Nephron progenitor cell (in vitro differentiated cells): ENCODE measurements around the gene TEAD3.

Source experiments
- DNase-seq: peaks from one replicate; pipeline ENCODE4 v3.0.0; 2021
- H3K27ac Mint-ChIP-seq: 2 replicates; pipeline ENCODE4 v1.8.0; 2021; ENCODE audit warnings: mild to moderate bottlenecking, moderate library complexity, mixed read lengths
- H3K27me3 Mint-ChIP-seq: 2 replicates; pipeline ENCODE4 v1.8.0; 2021; ENCODE audit warnings: mild to moderate bottlenecking, low read depth, mixed read lengths; ENCODE audit not compliant: poor library complexity
- H3K36me3 Mint-ChIP-seq: 2 replicates; pipeline ENCODE4 v1.8.0; 2021; ENCODE audit warnings: low read depth, mixed read lengths
- H3K4me1 Mint-ChIP-seq: 2 replicates; pipeline ENCODE4 v1.8.0; 2021; ENCODE audit warnings: mixed read lengths
- H3K4me3 Mint-ChIP-seq: 2 replicates; pipeline ENCODE4 v1.8.0; 2021; ENCODE audit warnings: mild to moderate bottlenecking, moderate library complexity, mixed read lengths
- H3K9me3 Mint-ChIP-seq: 2 replicates; pipeline ENCODE4 v1.8.0; 2021; ENCODE audit warnings: mild to moderate bottlenecking, moderate library complexity, mixed read lengths
- CTCF ChIP-seq: fragments of 200-600 bp; sonication (generic); IDR thresholded peaks from 2 replicates; pipeline ENCODE4 v1.5.0; 2021; ENCODE audit warnings: antibody characterized with exemption

TEAD3 gene

GRCh38 chr6:35534407-35535170, 37.7 kb upstream of the TEAD3 start:
- Mint-ChIP-seq H3K27me3 (peaks cover 10% of the 10 kb centered on the region), H3K9me3 (no peaks in the 10 kb centered on the region), H3K36me3 (no peaks in the 10 kb centered on the region), H3K27ac (no peak overlapping the region), H3K4me1 (peaks cover 22% of the 10 kb centered on the region), H3K4me3 (peak overlapping the region; percentile 31)
- no peak for DNase-seq
- no peak for TF ChIP-seq CTCF

- no peak overlapping the region for H3K27ac Mint-ChIP-seq
- no peak for TF ChIP-seq CTCF
- no peak for DNase-seq
- no peaks in the 10 kb centered on the region for H3K36me3 Mint-ChIP-seq
- H3K4me3 Mint-ChIP-seq = no peak overlapping the region
- H3K9me3 Mint-ChIP-seq = no peaks in the 10 kb centered on the region
- peaks cover 22% of the 10 kb centered on the region for H3K4me1 Mint-ChIP-seq
- peaks cover 10% of the 10 kb centered on the region for H3K27me3 Mint-ChIP-seq
These were observed 37.1 kb upstream of the TEAD3 start for GRCh38 chr6:35533981-35534380.

DNA sequence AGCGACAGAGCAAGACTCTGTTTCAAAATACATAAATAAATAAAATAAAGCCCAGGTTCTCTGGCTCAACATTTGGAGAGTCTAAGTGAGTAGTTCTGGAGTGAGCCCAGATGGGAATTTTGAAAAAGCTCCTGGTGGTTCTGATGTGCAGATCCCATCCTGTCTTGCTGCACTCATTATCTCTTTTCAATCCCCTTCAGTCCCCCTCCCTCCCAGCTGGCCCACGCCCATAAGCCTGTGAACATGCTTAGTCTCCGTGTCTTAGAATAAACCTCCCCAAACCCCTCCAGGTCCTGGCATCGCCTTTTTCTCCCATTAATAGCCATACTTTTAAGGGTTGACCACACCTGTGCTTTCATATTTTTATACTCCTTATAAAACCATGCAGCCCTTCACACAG, 35.2 kb upstream of the TEAD3 start:
- TF ChIP-seq CTCF = no peak
- H3K36me3 Mint-ChIP-seq = peaks cover 3% of the 10 kb centered on the region
- H3K27me3 Mint-ChIP-seq = peaks cover 10% of the 10 kb centered on the region
- no peak for DNase-seq
- no peak overlapping the region for H3K27ac Mint-ChIP-seq
- H3K4me3 Mint-ChIP-seq = no peak overlapping the region
- H3K9me3 Mint-ChIP-seq = no peaks in the 10 kb centered on the region
- H3K4me1 Mint-ChIP-seq = peaks cover 22% of the 10 kb centered on the region

- peaks cover 3% of the 10 kb centered on the region for H3K36me3 Mint-ChIP-seq
- no peak overlapping the region for H3K27ac Mint-ChIP-seq
- peaks cover 9% of the 10 kb centered on the region for H3K27me3 Mint-ChIP-seq
- no peak overlapping the region for H3K4me3 Mint-ChIP-seq
- H3K4me1 Mint-ChIP-seq = no peaks in the 10 kb centered on the region
- no peaks in the 10 kb centered on the region for H3K9me3 Mint-ChIP-seq
- DNase-seq = no peak
- no peak for TF ChIP-seq CTCF
These were observed 27.6 kb upstream of the TEAD3 start for GRCh38 chr6:35524380-35525020.

DNA sequence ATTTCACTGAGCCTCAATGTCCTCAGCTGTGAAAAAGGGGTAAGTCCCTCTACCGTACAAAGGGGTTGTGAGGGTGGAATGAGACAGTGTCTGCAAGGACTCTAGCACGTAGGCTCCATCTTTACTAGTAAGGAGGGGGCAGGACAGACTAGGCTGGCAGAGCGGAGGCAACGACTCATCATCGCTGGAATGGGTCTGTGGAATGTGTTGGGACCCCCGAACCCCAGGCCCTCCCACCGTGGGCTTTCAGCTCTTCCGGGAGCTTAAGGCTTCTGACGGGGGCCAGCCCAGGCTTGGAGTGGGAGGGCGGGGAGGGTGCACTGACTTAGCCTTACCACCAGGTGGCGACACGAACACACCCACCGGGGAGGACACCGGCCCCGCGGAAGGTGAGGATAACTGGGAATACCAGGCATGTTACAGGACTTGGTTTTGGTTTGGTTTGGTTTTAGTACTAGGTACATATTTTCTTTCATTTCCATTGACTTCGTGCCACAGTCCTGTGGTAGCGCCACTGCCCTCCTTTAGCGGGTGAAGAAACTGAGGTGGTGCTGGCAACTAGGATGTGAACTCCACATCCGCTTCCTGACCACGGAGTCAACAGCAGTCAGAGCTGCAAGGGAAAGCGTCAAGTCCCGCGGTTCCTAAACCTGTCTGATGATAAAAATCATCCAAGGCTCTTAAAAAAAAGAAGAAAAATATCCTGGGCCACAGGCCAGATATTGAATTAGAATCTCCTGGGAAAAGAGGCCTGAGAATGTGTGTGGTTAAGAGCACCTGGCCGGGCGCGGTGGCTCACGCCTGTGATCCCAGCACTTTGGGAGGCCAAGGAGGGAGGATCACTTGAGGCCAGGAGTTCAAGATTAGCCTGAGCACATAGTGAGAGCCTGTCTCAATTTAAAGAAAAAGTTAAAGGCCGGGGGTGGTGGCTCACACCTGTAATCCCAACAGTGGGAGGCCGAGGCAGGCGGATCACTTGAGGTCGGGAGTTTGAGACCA, 26.1 kb upstream of the TEAD3 start:
- Mint-ChIP-seq H3K27ac (no peak overlapping the region), H3K4me1 (no peaks in the 10 kb centered on the region), H3K9me3 (no peaks in the 10 kb centered on the region), H3K4me3 (no peak overlapping the region), H3K27me3 (peaks cover 11% of the 10 kb centered on the region), H3K36me3 (peaks cover 3% of the 10 kb centered on the region)
- DNase-seq = peak; percentile 90
- TF ChIP-seq CTCF = peak; percentile 99
